ENCODE results near the gene VSIG10.

DNA sequence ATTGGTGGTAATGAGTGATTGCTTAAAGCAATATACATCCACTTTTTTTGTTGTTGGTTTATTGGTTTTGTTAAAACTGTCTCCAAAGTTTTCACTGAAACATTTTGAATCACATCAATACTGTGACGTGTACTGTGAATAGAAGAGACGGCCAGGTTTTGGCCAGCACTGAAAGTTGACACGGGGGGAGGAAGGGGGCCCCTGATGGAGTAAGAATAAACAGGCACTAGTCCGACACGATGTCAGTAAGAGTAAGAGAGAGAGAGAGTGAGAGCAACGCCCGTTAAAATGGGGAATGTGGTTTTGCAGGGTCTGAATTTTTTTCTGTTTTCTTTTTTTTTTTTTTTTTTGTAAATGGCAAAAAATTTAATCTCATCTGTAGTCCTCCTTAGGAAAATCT is 46.8 kb upstream of the VSIG10 start:
- TF ChIP-seq, protein P1, sequence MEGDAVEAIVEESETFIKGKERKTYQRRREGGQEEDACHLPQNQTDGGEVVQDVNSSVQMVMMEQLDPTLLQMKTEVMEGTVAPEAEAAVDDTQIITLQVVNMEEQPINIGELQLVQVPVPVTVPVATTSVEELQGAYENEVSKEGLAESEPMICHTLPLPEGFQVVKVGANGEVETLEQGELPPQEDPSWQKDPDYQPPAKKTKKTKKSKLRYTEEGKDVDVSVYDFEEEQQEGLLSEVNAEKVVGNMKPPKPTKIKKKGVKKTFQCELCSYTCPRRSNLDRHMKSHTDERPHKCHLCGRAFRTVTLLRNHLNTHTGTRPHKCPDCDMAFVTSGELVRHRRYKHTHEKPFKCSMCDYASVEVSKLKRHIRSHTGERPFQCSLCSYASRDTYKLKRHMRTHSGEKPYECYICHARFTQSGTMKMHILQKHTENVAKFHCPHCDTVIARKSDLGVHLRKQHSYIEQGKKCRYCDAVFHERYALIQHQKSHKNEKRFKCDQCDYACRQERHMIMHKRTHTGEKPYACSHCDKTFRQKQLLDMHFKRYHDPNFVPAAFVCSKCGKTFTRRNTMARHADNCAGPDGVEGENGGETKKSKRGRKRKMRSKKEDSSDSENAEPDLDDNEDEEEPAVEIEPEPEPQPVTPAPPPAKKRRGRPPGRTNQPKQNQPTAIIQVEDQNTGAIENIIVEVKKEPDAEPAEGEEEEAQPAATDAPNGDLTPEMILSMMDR (IDR thresholded peaks at IDR 0.05; ENCODE audit: insufficient read depth, low read length, poor library complexity, severe bottlenecking), result no peak
- no peak for TF ChIP-seq EZH2phosphoT487 (conservative IDR thresholded peaks at IDR 0.05; ENCODE audit: low read length)
